A549 (cell line): Measurements from ENCODE around the gene CR1L.

Experiments used
- CBX2 ChIP-seq: fragments of 200-600 bp; sonication (generic); IDR thresholded peaks from 2 replicates; pipeline ENCODE4 v1.6.1; 2016; ENCODE audit warnings: low read depth, mild to moderate bottlenecking, borderline replicate concordance
- CHD2 ChIP-seq: fragments of 150-350 bp; IDR thresholded peaks from 2 replicates; pipeline ENCODE4 v1.6.1; 2014; ENCODE audit warnings: low read length; ENCODE audit not compliant: partially characterized antibody
- CHD4 ChIP-seq: fragments of 200-600 bp; sonication (generic); IDR thresholded peaks from 2 replicates; pipeline ENCODE4 v1.6.1; 2016; ENCODE audit warnings: antibody characterized with exemption, mild to moderate bottlenecking, borderline replicate concordance
- MAFK ChIP-seq: fragments of 450-650 bp; IDR thresholded peaks from 2 replicates; pipeline ENCODE4 v1.6.1; 2014; ENCODE audit not compliant: partially characterized antibody
- POLR2A ChIP-seq: IDR thresholded peaks from 2 replicates; pipeline ENCODE4 v1.6.1; 2012; ENCODE audit warnings: mild to moderate bottlenecking, low read length
- TF ChIP-seq, protein P1 (sequence below): fragments of >200 bp; sonication (Bioruptor Twin); formaldehyde crosslinking; IDR thresholded peaks from 3 replicates; pipeline ENCODE4 v1.5.1; 2016

- TF ChIP-seq POLR2A (no peak), CHD4 (no peak), MAFK (no peak), CHD2 (no peak), CBX2 (no peak)
- TF ChIP-seq, protein P1, sequence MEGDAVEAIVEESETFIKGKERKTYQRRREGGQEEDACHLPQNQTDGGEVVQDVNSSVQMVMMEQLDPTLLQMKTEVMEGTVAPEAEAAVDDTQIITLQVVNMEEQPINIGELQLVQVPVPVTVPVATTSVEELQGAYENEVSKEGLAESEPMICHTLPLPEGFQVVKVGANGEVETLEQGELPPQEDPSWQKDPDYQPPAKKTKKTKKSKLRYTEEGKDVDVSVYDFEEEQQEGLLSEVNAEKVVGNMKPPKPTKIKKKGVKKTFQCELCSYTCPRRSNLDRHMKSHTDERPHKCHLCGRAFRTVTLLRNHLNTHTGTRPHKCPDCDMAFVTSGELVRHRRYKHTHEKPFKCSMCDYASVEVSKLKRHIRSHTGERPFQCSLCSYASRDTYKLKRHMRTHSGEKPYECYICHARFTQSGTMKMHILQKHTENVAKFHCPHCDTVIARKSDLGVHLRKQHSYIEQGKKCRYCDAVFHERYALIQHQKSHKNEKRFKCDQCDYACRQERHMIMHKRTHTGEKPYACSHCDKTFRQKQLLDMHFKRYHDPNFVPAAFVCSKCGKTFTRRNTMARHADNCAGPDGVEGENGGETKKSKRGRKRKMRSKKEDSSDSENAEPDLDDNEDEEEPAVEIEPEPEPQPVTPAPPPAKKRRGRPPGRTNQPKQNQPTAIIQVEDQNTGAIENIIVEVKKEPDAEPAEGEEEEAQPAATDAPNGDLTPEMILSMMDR, result no peak
Observed at GRCh38 chr1:207605444-207606361, 39.2 kb upstream of the CR1L start.
